SJCRH30 (cell line): ENCODE data around the gene TM2D1. TPM values are rescaled to one million over a fixed set of nuclear protein-coding genes. Genes with fewer than 3 reads are reported as not detected.

Source experiments
- DNase-seq, 2 experiments: peaks; one replicate each; pipeline ENCODE4 v3.0.0-alpha.2; 2015 to 2020
- H3K27ac ChIP-seq: fragments of 250-450 bp; sonication (Bioruptor Pico); 2 replicates; pipeline ENCODE4 v1.5.1; 2020; ENCODE audit warnings: mild to moderate bottlenecking, moderate library complexity
- H3K27me3 ChIP-seq: fragments of 250-450 bp; sonication (Bioruptor Pico); 2 replicates; pipeline ENCODE4 v1.5.1; 2020; ENCODE audit warnings: mild to moderate bottlenecking, moderate library complexity
- H3K36me3 ChIP-seq: fragments of 250-450 bp; sonication (Bioruptor Pico); 2 replicates; pipeline ENCODE4 v1.5.1; 2020; ENCODE audit warnings: mild to moderate bottlenecking, moderate library complexity
- H3K4me1 ChIP-seq: fragments of 250-450 bp; sonication (Bioruptor Pico); 2 replicates; pipeline ENCODE4 v1.5.1; 2020; ENCODE audit warnings: mild to moderate bottlenecking, moderate library complexity
- H3K4me3 ChIP-seq: fragments of 250-450 bp; sonication (Bioruptor Pico); 2 replicates; pipeline ENCODE4 v1.5.1; 2020; ENCODE audit warnings: mild to moderate bottlenecking, moderate library complexity
- H3K9me3 ChIP-seq: fragments of 250-450 bp; sonication (Bioruptor Pico); replicated peaks from 2 replicates; pipeline ENCODE4 v1.5.1; 2020; ENCODE audit warnings: mild to moderate bottlenecking, moderate library complexity
- total RNA-seq: library from RNA; depleted of rRNA; stranded (reverse); fragments of >200 nt; shearing (Covaris generic); gene quantifications from 2 replicates; pipeline ENCODE4 v1.2.3, GENCODE V29; 2014; rRNA removed

TM2D1 gene
- 36.5 and 55.7 TPM in 2 replicates for total RNA-seq

GRCh38 chr1:61724813-61725694 is at the start of gene TM2D1:
Gene TM2D1 (minus strand): TSS chr1:61725141. CDS start chr1:61725120, 21 bp downstream.
- no peaks in the 10 kb centered on the region for H3K4me1 ChIP-seq
- H3K4me3 ChIP-seq = peak within 1 kb of the TSS; percentile 92
- H3K27ac ChIP-seq = peak within 1 kb of the TSS; percentile 84
- H3K27me3 ChIP-seq = no peaks in the 10 kb centered on the region
- no peaks in the 10 kb centered on the region for H3K9me3 ChIP-seq
- peak; percentile 90 to 95 for DNase-seq
- H3K36me3 ChIP-seq = peaks cover 6% of the 10 kb centered on the region

GRCh38 chr1:61770131-61770530 is 45.2 kb upstream of the TM2D1 start:
- Histone ChIP-seq H3K4me3 (no peak overlapping the region), H3K27ac (no peak overlapping the region), H3K9me3 (no peaks in the 10 kb centered on the region), H3K36me3 (no peaks in the 10 kb centered on the region), H3K4me1 (no peaks in the 10 kb centered on the region), H3K27me3 (no peaks in the 10 kb centered on the region)
- no peak for DNase-seq

GRCh38 chr1:61757950-61758349 is 33.0 kb upstream of the TM2D1 start:
- Histone ChIP-seq H3K4me3 (no peak overlapping the region), H3K36me3 (no peaks in the 10 kb centered on the region), H3K27ac (no peak overlapping the region), H3K9me3 (no peaks in the 10 kb centered on the region), H3K27me3 (no peaks in the 10 kb centered on the region), H3K4me1 (no peaks in the 10 kb centered on the region)
- no peak for DNase-seq

GRCh38 chr1:61756773-61757172 is 31.8 kb upstream of the TM2D1 start:
- Histone ChIP-seq H3K27ac (no peak overlapping the region), H3K36me3 (no peaks in the 10 kb centered on the region), H3K4me1 (no peaks in the 10 kb centered on the region), H3K9me3 (no peaks in the 10 kb centered on the region), H3K4me3 (no peak overlapping the region), H3K27me3 (no peaks in the 10 kb centered on the region)
- DNase-seq = no peak

GRCh38 chr1:61754545-61754944 is 29.6 kb upstream of the TM2D1 start:
- no peak overlapping the region for H3K27ac ChIP-seq
- peak in 1 of 2 experiments; percentile 18 for DNase-seq
- no peaks in the 10 kb centered on the region for H3K36me3 ChIP-seq
- no peaks in the 10 kb centered on the region for H3K27me3 ChIP-seq
- H3K4me3 ChIP-seq = no peak overlapping the region
- no peaks in the 10 kb centered on the region for H3K9me3 ChIP-seq
- no peaks in the 10 kb centered on the region for H3K4me1 ChIP-seq

DNA sequence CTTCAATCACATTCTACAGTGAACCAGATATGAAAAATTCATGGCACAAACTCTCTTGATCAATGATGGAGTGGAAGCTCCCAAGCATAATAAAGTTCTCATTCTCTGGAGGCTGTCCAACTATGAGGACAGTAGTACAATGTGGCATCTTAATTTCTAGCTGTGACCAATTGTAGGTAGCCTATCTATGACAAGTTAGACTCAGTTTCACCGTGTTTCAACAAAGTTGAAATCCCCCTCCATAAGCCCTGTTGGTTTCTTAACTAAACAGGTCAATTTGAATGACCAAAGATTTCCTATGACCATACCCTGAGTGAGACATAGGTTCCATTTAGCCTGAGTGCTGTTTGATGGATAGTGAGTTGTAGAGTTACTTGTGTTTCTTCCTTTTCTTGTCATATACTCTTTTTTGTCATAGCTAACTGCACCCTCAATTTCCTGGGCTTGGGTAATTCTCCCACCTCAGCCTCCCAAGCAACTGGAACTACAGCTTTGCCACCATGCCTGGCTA is 29.1 kb upstream of the TM2D1 start:
- H3K4me3 ChIP-seq = no peak overlapping the region
- no peak for DNase-seq
- H3K27me3 ChIP-seq = no peaks in the 10 kb centered on the region
- H3K4me1 ChIP-seq = no peaks in the 10 kb centered on the region
- H3K27ac ChIP-seq = no peak overlapping the region
- H3K9me3 ChIP-seq = no peaks in the 10 kb centered on the region
- H3K36me3 ChIP-seq = no peaks in the 10 kb centered on the region

DNA sequence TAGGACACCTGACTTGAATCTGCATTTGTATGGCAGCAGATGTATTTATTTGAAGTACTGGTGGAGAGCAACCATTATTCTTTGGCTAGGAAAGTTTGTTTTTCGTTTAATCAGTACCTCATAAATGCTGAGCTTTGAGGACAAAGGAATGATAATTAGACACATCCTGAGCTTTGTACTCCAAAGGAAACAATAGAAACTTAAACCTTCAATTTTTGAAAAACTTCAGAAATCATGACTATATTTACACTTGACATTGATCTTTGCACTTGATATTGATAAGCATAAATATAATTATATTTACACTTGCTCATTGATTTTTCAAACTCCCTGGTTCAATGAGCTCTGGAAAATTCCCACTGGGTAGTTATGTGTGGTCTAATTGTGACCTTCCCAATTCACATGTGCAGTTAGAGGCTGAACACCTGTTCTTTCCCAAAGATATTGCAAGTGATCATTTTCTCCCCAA is 28.0 kb upstream of the TM2D1 start:
- no peak for DNase-seq
- no peaks in the 10 kb centered on the region for H3K4me1 ChIP-seq

DNA sequence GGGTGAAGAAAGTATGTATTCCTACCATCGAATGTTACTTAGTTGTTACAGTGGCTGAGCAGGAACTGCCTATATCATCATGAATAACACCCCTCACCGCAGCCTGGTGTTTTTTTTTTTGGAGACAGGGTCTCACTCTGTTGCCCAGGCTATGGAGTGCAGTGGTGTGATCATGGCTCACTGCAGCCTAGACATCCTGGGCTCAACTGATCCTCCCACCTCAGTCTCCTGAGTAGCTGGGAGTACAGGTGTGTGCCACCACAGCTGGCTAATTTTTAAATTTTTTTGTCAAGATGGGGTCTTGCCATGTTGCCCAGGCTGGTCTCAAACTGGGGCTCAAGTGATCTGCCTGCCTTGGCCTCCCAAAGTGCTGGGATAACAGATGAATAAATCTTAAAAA is 24.6 kb upstream of the TM2D1 start:
- Histone ChIP-seq H3K27me3 (no peaks in the 10 kb centered on the region), H3K4me3 (no peak overlapping the region), H3K36me3 (no peaks in the 10 kb centered on the region), H3K27ac (no peak overlapping the region), H3K9me3 (no peaks in the 10 kb centered on the region), H3K4me1 (no peaks in the 10 kb centered on the region)
- no peak for DNase-seq

More for the DNA sequence above, 28.0 kb upstream of the TM2D1 start:
- Histone ChIP-seq H3K36me3 (no peaks in the 10 kb centered on the region), H3K9me3 (no peaks in the 10 kb centered on the region), H3K4me3 (no peak overlapping the region), H3K27me3 (no peaks in the 10 kb centered on the region), H3K27ac (no peak overlapping the region)

GRCh38 chr1:61748566-61748965 is 23.6 kb upstream of the TM2D1 start:
- no peaks in the 10 kb centered on the region for H3K36me3 ChIP-seq
- DNase-seq = no peak
- H3K4me1 ChIP-seq = no peaks in the 10 kb centered on the region

GRCh38 chr1:61746813-61747212 is 21.9 kb upstream of the TM2D1 start:
- Histone ChIP-seq H3K4me3 (no peak overlapping the region), H3K27ac (no peak overlapping the region), H3K4me1 (no peaks in the 10 kb centered on the region), H3K27me3 (no peaks in the 10 kb centered on the region), H3K36me3 (no peaks in the 10 kb centered on the region), H3K9me3 (no peaks in the 10 kb centered on the region)
- no peak for DNase-seq

More at GRCh38 chr1:61748566-61748965, 23.6 kb upstream of the TM2D1 start:
- Histone ChIP-seq H3K27me3 (no peaks in the 10 kb centered on the region), H3K9me3 (no peaks in the 10 kb centered on the region), H3K27ac (no peak overlapping the region), H3K4me3 (no peak overlapping the region)

DNA sequence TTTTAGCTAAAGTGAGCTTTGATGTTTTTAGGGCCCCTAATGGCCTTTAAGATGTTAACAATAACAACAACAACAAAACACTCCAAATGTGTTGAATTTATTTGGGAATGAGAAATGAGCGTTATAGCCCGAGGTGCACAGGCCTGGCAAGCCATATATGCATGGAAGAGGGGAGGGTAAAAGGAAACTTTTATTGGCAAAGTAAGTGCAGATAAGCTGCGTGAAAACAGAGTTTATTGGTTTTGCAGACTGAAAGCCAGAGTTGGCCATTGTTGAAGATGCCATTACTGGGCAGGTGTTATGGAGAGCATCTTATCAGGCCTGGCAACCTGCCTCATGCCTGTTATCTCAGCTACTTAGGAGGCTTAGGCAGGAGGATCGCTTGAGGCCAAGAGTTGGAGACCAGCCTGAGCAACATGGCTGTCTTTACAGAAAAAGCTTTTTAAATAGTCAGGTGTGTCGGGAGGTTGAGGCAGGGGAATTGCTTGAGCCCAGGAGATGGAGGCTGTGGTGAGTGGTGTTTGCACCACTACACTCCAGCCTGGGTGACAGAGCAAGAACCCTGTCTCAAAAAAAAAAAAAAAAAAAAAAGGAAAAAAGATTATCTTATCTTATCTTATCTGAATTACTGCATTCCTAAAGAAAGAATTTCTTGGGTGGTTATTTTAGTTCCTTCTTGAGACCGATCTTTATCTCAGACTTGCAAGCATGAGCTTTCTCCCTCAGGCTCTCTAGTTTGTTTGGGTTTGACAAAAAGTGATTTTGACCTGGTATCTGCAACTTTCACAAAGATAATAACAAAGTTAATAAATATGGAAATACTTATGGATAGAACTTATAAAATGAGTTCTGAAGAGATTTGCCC is 19.0 kb upstream of the TM2D1 start:
- H3K9me3 ChIP-seq = no peaks in the 10 kb centered on the region
- DNase-seq = no peak
- H3K36me3 ChIP-seq = no peaks in the 10 kb centered on the region
- no peaks in the 10 kb centered on the region for H3K27me3 ChIP-seq
- no peak overlapping the region for H3K27ac ChIP-seq
- peak overlapping the region; percentile 91 for H3K4me3 ChIP-seq
- H3K4me1 ChIP-seq = no peaks in the 10 kb centered on the region

DNA sequence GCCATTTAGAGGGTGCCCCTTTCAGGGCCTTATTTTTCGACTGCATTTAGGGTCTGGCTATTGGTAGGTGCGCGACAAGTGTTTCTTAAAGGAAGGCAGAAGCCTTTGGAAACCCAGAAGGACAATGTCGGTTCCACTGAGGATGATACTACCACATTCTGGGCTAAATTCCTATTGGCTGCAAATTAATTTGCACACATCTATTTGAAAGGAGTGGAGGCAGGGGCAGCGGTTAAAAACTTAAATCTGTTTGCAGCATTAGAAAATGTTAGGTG is 18.4 kb upstream of the TM2D1 start:
- DNase-seq = no peak
- H3K27ac ChIP-seq = peak overlapping the region; percentile 80
- H3K9me3 ChIP-seq = no peaks in the 10 kb centered on the region
- peak overlapping the region; percentile 91 for H3K4me3 ChIP-seq
- H3K36me3 ChIP-seq = no peaks in the 10 kb centered on the region
- H3K4me1 ChIP-seq = no peaks in the 10 kb centered on the region
- H3K27me3 ChIP-seq = no peaks in the 10 kb centered on the region

GRCh38 chr1:61742620-61743430 is 17.9 kb upstream of the TM2D1 start:
- peak overlapping the region; percentile 80 for H3K27ac ChIP-seq

More at GRCh38 chr1:61742620-61743430, 17.9 kb upstream of the TM2D1 start:
- Histone ChIP-seq H3K4me3 (peak overlapping the region; percentile 91), H3K36me3 (no peaks in the 10 kb centered on the region), H3K4me1 (no peaks in the 10 kb centered on the region), H3K9me3 (no peaks in the 10 kb centered on the region), H3K27me3 (no peaks in the 10 kb centered on the region)
- DNase-seq = peak; percentile 77 to 78
